ENCODE results near the gene BICD2.
A peak's percentile ranks its signal among the peaks of the same experiment; 100 is the strongest.

The BICD2 gene

GRCh38 chr9:92730897-92731296 is 33.7 kb downstream of the BICD2 start:
- Mint-ChIP-seq H3K36me3 (ENCODE audit: low read depth) (no peaks in the 10 kb centered on the region), H3K4me1 (peaks cover 30% of the 10 kb centered on the region), H3K4me3 (no peak overlapping the region), H3K27me3 (no peaks in the 10 kb centered on the region), H3K27ac (no peak overlapping the region), H3K9me3 (no peaks in the 10 kb centered on the region)
- ATAC-seq (no peak), DNase-seq (no peak)

GRCh38 chr9:92729735-92730155 is 34.9 kb downstream of the BICD2 start:
- peaks cover 23% of the 10 kb centered on the region for H3K4me1 Mint-ChIP-seq
- no peaks in the 10 kb centered on the region for H3K27me3 Mint-ChIP-seq
- no peaks in the 10 kb centered on the region for H3K9me3 Mint-ChIP-seq
- no peak overlapping the region for H3K27ac Mint-ChIP-seq
- no peak overlapping the region for H3K4me3 Mint-ChIP-seq
- H3K36me3 Mint-ChIP-seq (ENCODE audit: low read depth): no peaks in the 10 kb centered on the region
- DNase-seq (no peak), ATAC-seq (no peak)

- no peaks in the 10 kb centered on the region for H3K27me3 Mint-ChIP-seq
- H3K4me1 Mint-ChIP-seq: peaks cover 25% of the 10 kb centered on the region
- no peak overlapping the region for H3K27ac Mint-ChIP-seq
Observed at GRCh38 chr9:92728831-92729734, 35.5 kb downstream of the BICD2 start.

GRCh38 chr9:92727716-92728700 is 36.6 kb downstream of the BICD2 start:
- peaks cover 25% of the 10 kb centered on the region for H3K4me1 Mint-ChIP-seq
- DNase-seq: no peak
- H3K9me3 Mint-ChIP-seq: no peaks in the 10 kb centered on the region
- no peak overlapping the region for H3K4me3 Mint-ChIP-seq
- no peaks in the 10 kb centered on the region for H3K36me3 Mint-ChIP-seq (ENCODE audit: low read depth)
- ATAC-seq: no peak
- H3K27ac Mint-ChIP-seq: no peak overlapping the region
- no peaks in the 10 kb centered on the region for H3K27me3 Mint-ChIP-seq

More at GRCh38 chr9:92728831-92729734, 35.5 kb downstream of the BICD2 start:
- Mint-ChIP-seq H3K36me3 (ENCODE audit: low read depth) (no peaks in the 10 kb centered on the region), H3K9me3 (no peaks in the 10 kb centered on the region), H3K4me3 (peak overlapping the region; percentile 8)
- DNase-seq: no peak
- ATAC-seq: no peak

- Mint-ChIP-seq H3K9me3 (no peaks in the 10 kb centered on the region), H3K36me3 (ENCODE audit: low read depth) (no peaks in the 10 kb centered on the region), H3K4me1 (peaks cover 22% of the 10 kb centered on the region), H3K27ac (no peak overlapping the region), H3K4me3 (no peak overlapping the region), H3K27me3 (no peaks in the 10 kb centered on the region)
- no peak for DNase-seq
- ATAC-seq: no peak
Observed at GRCh38 chr9:92726971-92727715, 37.5 kb downstream of the BICD2 start.

- ATAC-seq (no peak), DNase-seq (no peak)
- H3K27me3 Mint-ChIP-seq: no peaks in the 10 kb centered on the region
- H3K4me3 Mint-ChIP-seq: no peak overlapping the region
- no peaks in the 10 kb centered on the region for H3K9me3 Mint-ChIP-seq
- H3K27ac Mint-ChIP-seq: no peak overlapping the region
- peaks cover 21% of the 10 kb centered on the region for H3K4me1 Mint-ChIP-seq
- peaks cover 3% of the 10 kb centered on the region for H3K36me3 Mint-ChIP-seq (ENCODE audit: low read depth)
Observed at GRCh38 chr9:92726348-92726747, 38.3 kb downstream of the BICD2 start.

GRCh38 chr9:92725766-92726165 is 38.9 kb downstream of the BICD2 start:
- Mint-ChIP-seq H3K9me3 (no peaks in the 10 kb centered on the region), H3K4me3 (no peak overlapping the region), H3K27me3 (no peaks in the 10 kb centered on the region), H3K4me1 (peaks cover 23% of the 10 kb centered on the region), H3K27ac (no peak overlapping the region), H3K36me3 (ENCODE audit: low read depth) (peaks cover 3% of the 10 kb centered on the region)
- DNase-seq (no peak), ATAC-seq (no peak)

- Mint-ChIP-seq H3K36me3 (ENCODE audit: low read depth) (peaks cover 5% of the 10 kb centered on the region), H3K4me1 (peaks cover 23% of the 10 kb centered on the region), H3K27ac (no peak overlapping the region)
Observed at GRCh38 chr9:92725266-92725545, 39.4 kb downstream of the BICD2 start.

GRCh38 chr9:92724528-92725265 is 39.9 kb downstream of the BICD2 start:
- Mint-ChIP-seq H3K9me3 (no peaks in the 10 kb centered on the region), H3K27ac (peak overlapping the region; percentile 8), H3K4me1 (peaks cover 23% of the 10 kb centered on the region), H3K27me3 (no peaks in the 10 kb centered on the region), H3K36me3 (ENCODE audit: low read depth) (peaks cover 9% of the 10 kb centered on the region), H3K4me3 (no peak overlapping the region)
- ATAC-seq (no peak), DNase-seq (no peak)

More at GRCh38 chr9:92725266-92725545, 39.4 kb downstream of the BICD2 start:
- ATAC-seq: no peak
- Mint-ChIP-seq H3K27me3 (no peaks in the 10 kb centered on the region), H3K9me3 (no peaks in the 10 kb centered on the region), H3K4me3 (no peak overlapping the region)
- DNase-seq: no peak

- Mint-ChIP-seq H3K9me3 (no peaks in the 10 kb centered on the region), H3K27ac (peak overlapping the region; percentile 8), H3K4me3 (no peak overlapping the region), H3K27me3 (no peaks in the 10 kb centered on the region), H3K4me1 (peaks cover 23% of the 10 kb centered on the region), H3K36me3 (ENCODE audit: low read depth) (peaks cover 11% of the 10 kb centered on the region)
- DNase-seq (no peak), ATAC-seq (no peak)
Observed at GRCh38 chr9:92723801-92724323, 40.8 kb downstream of the BICD2 start.

- Mint-ChIP-seq H3K27ac (no peak overlapping the region), H3K9me3 (no peaks in the 10 kb centered on the region), H3K4me1 (peaks cover 19% of the 10 kb centered on the region), H3K4me3 (no peak overlapping the region), H3K36me3 (ENCODE audit: low read depth) (peaks cover 11% of the 10 kb centered on the region), H3K27me3 (no peaks in the 10 kb centered on the region)
- ATAC-seq (no peak), DNase-seq (no peak)
Observed at GRCh38 chr9:92723299-92723625, 41.4 kb downstream of the BICD2 start.

GRCh38 chr9:92722386-92723298 is 42.0 kb downstream of the BICD2 start:
- Mint-ChIP-seq H3K4me3 (no peak overlapping the region), H3K36me3 (ENCODE audit: low read depth) (peaks cover 11% of the 10 kb centered on the region), H3K4me1 (peaks cover 14% of the 10 kb centered on the region), H3K27me3 (no peaks in the 10 kb centered on the region), H3K27ac (no peak overlapping the region), H3K9me3 (no peaks in the 10 kb centered on the region)
- no peak for DNase-seq
- ATAC-seq: no peak

GRCh38 chr9:92721548-92721947 is 43.1 kb downstream of the BICD2 start:
- H3K9me3 Mint-ChIP-seq: no peaks in the 10 kb centered on the region
- H3K27me3 Mint-ChIP-seq: no peaks in the 10 kb centered on the region
- DNase-seq: no peak
- no peak overlapping the region for H3K4me3 Mint-ChIP-seq
- H3K4me1 Mint-ChIP-seq: peaks cover 9% of the 10 kb centered on the region
- ATAC-seq: no peak
- H3K36me3 Mint-ChIP-seq (ENCODE audit: low read depth): peaks cover 12% of the 10 kb centered on the region
- no peak overlapping the region for H3K27ac Mint-ChIP-seq
